GM19324 (cell line): Measurements from ENCODE around the gene DOCK11.
A peak's percentile ranks its signal among the peaks of the same experiment; 100 is the strongest.

Experiments used
- ATAC-seq: cut with Tn5 transposase; IDR thresholded peaks from one replicate; pipeline ENCODE4 v1.9.1; 2021; ENCODE audit warnings: mild to moderate bottlenecking, moderate library complexity; ENCODE audit not compliant: unreplicated experiment, low FRiP score

DOCK11 gene

GRCh38 chrX:118526149-118526548 lies 30.5 kb downstream of the DOCK11 start:
- ATAC-seq, result no peak

- peak; percentile 65 for ATAC-seq
Observed at GRCh38 chrX:118528071-118528737, 32.6 kb downstream of the DOCK11 start.

- ATAC-seq, result no peak
Observed at GRCh38 chrX:118530219-118530911, 34.8 kb downstream of the DOCK11 start.

GRCh38 chrX:118534716-118535493 lies 39.3 kb downstream of the DOCK11 start:
- ATAC-seq, result no peak

- ATAC-seq, result peak; percentile 38
Observed at GRCh38 chrX:118536204-118536603, 40.6 kb downstream of the DOCK11 start.

GRCh38 chrX:118536687-118537461 lies 41.3 kb downstream of the DOCK11 start:
- ATAC-seq, result peak; percentile 68

- ATAC-seq, result no peak
Observed at GRCh38 chrX:118538386-118538785, 42.8 kb downstream of the DOCK11 start.

- ATAC-seq, result no peak
Observed at GRCh38 chrX:118540342-118540741, 44.7 kb downstream of the DOCK11 start.

- no peak for ATAC-seq
Observed at GRCh38 chrX:118541482-118541881, 45.9 kb downstream of the DOCK11 start.

GRCh38 chrX:118545510-118545909 lies 49.9 kb downstream of the DOCK11 start:
- ATAC-seq, result no peak

GRCh38 chrX:118548841-118549240 lies 53.2 kb downstream of the DOCK11 start:
- no peak for ATAC-seq

- ATAC-seq, result no peak
Observed at GRCh38 chrX:118550792-118551191, 55.2 kb downstream of the DOCK11 start.

GRCh38 chrX:118551426-118551825 lies 55.8 kb downstream of the DOCK11 start:
- no peak for ATAC-seq

GRCh38 chrX:118552121-118552900 lies 56.7 kb downstream of the DOCK11 start:
- no peak for ATAC-seq

GRCh38 chrX:118553042-118553710 lies 57.6 kb downstream of the DOCK11 start:
- no peak for ATAC-seq

GRCh38 chrX:118554511-118554910 lies 58.9 kb downstream of the DOCK11 start:
- no peak for ATAC-seq

GRCh38 chrX:118558926-118559325 lies 63.3 kb downstream of the DOCK11 start:
- no peak for ATAC-seq

- no peak for ATAC-seq
Observed at GRCh38 chrX:118560489-118560888, 64.9 kb downstream of the DOCK11 start.

GRCh38 chrX:118562582-118563164 lies 67.1 kb downstream of the DOCK11 start:
- no peak for ATAC-seq
